Spleen (tissue), 11 donors: Measurements from ENCODE around the gene LRFN5. TPM values are rescaled to one million over a fixed set of nuclear protein-coding genes. Genes with fewer than 3 reads are reported as not detected.

Experiments used
- DNase-seq: peaks from one replicate; pipeline ENCODE4 v3.0.0-alpha.2; 2020
- H3K27ac ChIP-seq, 8 donors: fragments of 200-600 bp; sonication (generic) in 7 of 8; 1 replicate in 4 of 8; 2 replicates in 4 of 8; pipeline versions ENCODE4 v1.5.0 to v1.8.0; 2016 to 2021; ENCODE audit warnings: inconsistent platforms in 4 of 8, mild to moderate bottlenecking in 4 of 8, moderate library complexity in 1 of 8
- H3K27me3 ChIP-seq, 7 donors: fragments of 200-600 bp; sonication (generic) in 6 of 7; replicated peaks in 1 of 7; 1 replicate in 4 of 7; 2 replicates in 3 of 7; pipeline versions ENCODE4 v1.5.0 to v1.8.0; 2016 to 2021; ENCODE audit warnings: inconsistent platforms in 3 of 7, mild to moderate bottlenecking in 1 of 7
- H3K36me3 ChIP-seq, 6 donors: fragments of 200-600 bp; sonication (generic) in 5 of 6; 1 replicate in 4 of 6; 2 replicates in 2 of 6; pipeline versions ENCODE4 v1.5.0 to v1.8.0; 2016 to 2021; ENCODE audit warnings: inconsistent platforms in 2 of 6
- H3K4me1 ChIP-seq, 6 donors: fragments of 200-600 bp; sonication (generic) in 5 of 6; 1 replicate in 3 of 6; 2 replicates in 3 of 6; pipeline versions ENCODE4 v1.5.0 to v1.8.0; 2016 to 2021; ENCODE audit warnings: inconsistent platforms in 3 of 6
- H3K4me3 ChIP-seq, 8 donors: fragments of 200-600 bp; sonication (generic) in 7 of 8; 1 replicate in 4 of 8; 2 replicates in 4 of 8; pipeline versions ENCODE4 v1.5.0 to v1.8.0; 2016 to 2021; ENCODE audit warnings: inconsistent platforms in 4 of 8, mild to moderate bottlenecking in 4 of 8, moderate library complexity in 2 of 8
- H3K9me3 ChIP-seq, 8 donors: fragments of 200-600 bp; sonication (generic) in 7 of 8; 1 replicate in 4 of 8; 2 replicates in 4 of 8; pipeline versions ENCODE4 v1.5.0 to v1.8.0; 2016 to 2021; ENCODE audit warnings: inconsistent platforms in 4 of 8
- CTCF ChIP-seq, 11 experiments: fragments of 200-600 bp in 7 of 11; fragments of 450-650 bp in 4 of 11; sonication (generic) in 4 of 11; IDR thresholded peaks in 8 of 11; conservative IDR thresholded peaks in 3 of 11; 1 replicate in 7 of 11; 2 replicates in 4 of 11; pipeline versions ENCODE4 v1.4.0 to v1.8.0; 2016 to 2021; ENCODE audit warnings: antibody characterized with exemption in 11 of 11, inconsistent platforms in 4 of 11, mild to moderate bottlenecking in 1 of 11
- POLR2A ChIP-seq, 3 donors: fragments of 450-650 bp; IDR thresholded peaks; one replicate each; pipeline ENCODE4 v1.5.1; 2017; ENCODE audit warnings: antibody characterized with exemption in 3 of 3, mild to moderate bottlenecking in 1 of 3
- POLR2AphosphoS5 ChIP-seq, 3 donors: sonication (generic); formaldehyde crosslinking; IDR thresholded peaks; one replicate each; pipeline ENCODE4 v1.5.1; 2017; ENCODE audit warnings: antibody characterized with exemption in 3 of 3
- WGBS, 5 donors: extraction: QIAGEN DNeasy Blood & Tissue Kit in 3 of 5; methylation state at CpG; one replicate each; pipeline versions ENCODE4 v1.1.5 to v1.1.7; 2013 to 2018; 5-methylcytosine and 5-hydroxymethylcytosine counted together
- intact Hi-C: fragments of 100-400 bp; cut with DNase I; formaldehyde crosslinking; loops from one replicate; pipeline ENCODE4 v1.15.0; 2023; ENCODE audit warnings: low total_unique reads
- polyA plus RNA-seq, 3 donors: library from polyadenylated mRNA; stranded (reverse); fragments of 200-250 nt; gene quantifications; one replicate each; pipeline ENCODE4 v1.2.1, GENCODE V29; 2013
- total RNA-seq, 7 donors: library from RNA; depleted of rRNA in 3 of 7; stranded (reverse); fragments of >200 nt in 3 of 7; fragmentation: NEBNext Ultra II Directional in 4 of 7; extraction: Animal tissue kit (Norgen Biotek cat#: 25700) in 4 of 7; gene quantifications; one replicate each; pipeline versions ENCODE4 v1.1.0 to v1.2.1, GENCODE V29; 2016 to 2021
- donor health status: healthy with polysubstance abuse.
- donor health status: DM: no; HTN: no; CAD: no; lungs with moderate emphysema.
- donor health status: DM: no; HTN: no; CAD: no.
- donor health status: Bipolar disorder and iron deficiency.
- donor health status: healthy.
- donor health status: DM: no; HTN: no; CAD: no.
- donor health status: DM: yes; HTN: yes; CAD: no.

The LRFN5 gene
- total and polyA plus RNA-seq, 10 donors: 0.08 to 3.0 (median 1.4) TPM

DNA sequence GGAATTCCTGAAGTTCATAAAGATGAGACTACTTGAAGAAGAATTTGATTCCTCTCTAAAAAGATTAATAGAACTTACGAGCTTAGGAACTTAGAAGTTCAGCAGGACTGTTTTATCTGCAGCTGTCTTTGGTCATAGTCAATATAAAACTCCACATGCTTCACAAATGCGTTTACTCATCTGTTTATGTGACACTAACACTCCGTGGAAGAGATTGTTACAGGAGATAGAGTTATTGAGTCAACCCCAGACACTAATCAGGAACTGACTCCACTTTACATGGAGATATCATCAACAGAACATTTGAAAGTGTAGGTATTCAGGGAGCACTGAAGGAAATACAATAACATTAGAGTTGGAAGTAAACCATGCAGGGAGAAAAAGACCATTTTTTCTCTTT is 92.8 kb downstream of the LRFN5 start:
- H3K4me1 ChIP-seq: no peaks in the 10 kb centered on the region
- no peak for DNase-seq
- no peaks in the 10 kb centered on the region for H3K27me3 ChIP-seq
- H3K9me3 ChIP-seq: no peaks in the 10 kb centered on the region
- no peak overlapping the region for H3K27ac ChIP-seq
- 44 to 69% (median 57%) methylated on average over 3 of the region's 3 CpGs for WGBS, 5 donors
- TF ChIP-seq POLR2AphosphoS5 (IDR thresholded peaks at IDR 0.05) (no peak), POLR2A (IDR thresholded peaks at IDR 0.05) (no peak), CTCF (IDR thresholded peaks at IDR 0.05 in 8 of 11, conservative IDR thresholded peaks at IDR 0.05 in 3 of 11) (no peak)
- H3K4me3 ChIP-seq: no peak overlapping the region
- H3K36me3 ChIP-seq: no peaks in the 10 kb centered on the region
- intact Hi-C loops: no loop called here

GRCh38 chr14:41718477-41719166 is 111.9 kb downstream of the LRFN5 start:
- WGBS, 5 donors: 5 to 15% (median 11%) methylated on average over 5 of the region's 5 CpGs
- TF ChIP-seq POLR2AphosphoS5 (IDR thresholded peaks at IDR 0.05): no peak
- no peak for TF ChIP-seq POLR2A (IDR thresholded peaks at IDR 0.05)
- TF ChIP-seq CTCF (IDR thresholded peaks at IDR 0.05 in 8 of 11, conservative IDR thresholded peaks at IDR 0.05 in 3 of 11): no peak
- intact Hi-C loops: no loop called here
- H3K9me3 ChIP-seq: no peaks in the 10 kb centered on the region
- no peaks in the 10 kb centered on the region for H3K36me3 ChIP-seq
- no peak overlapping the region for H3K27ac ChIP-seq
- DNase-seq: no peak
- no peak overlapping the region for H3K4me3 ChIP-seq
- peaks cover 4 to 11% (median 9%) of the 10 kb centered on the region in 6 donors for H3K4me1 ChIP-seq
- H3K27me3 ChIP-seq: no peaks in the 10 kb centered on the region

- Histone ChIP-seq H3K36me3 (no peaks in the 10 kb centered on the region), H3K9me3 (peaks cover 0 to 29% (median 4%) of the 10 kb centered on the region in 8 donors), H3K4me1 (no peaks in the 10 kb centered on the region), H3K27ac (no peak overlapping the region), H3K4me3 (no peak overlapping the region), H3K27me3 (no peaks in the 10 kb centered on the region)
- no peak for TF ChIP-seq POLR2AphosphoS5 (IDR thresholded peaks at IDR 0.05)
- no peak for TF ChIP-seq POLR2A (IDR thresholded peaks at IDR 0.05)
- no peak for TF ChIP-seq CTCF (IDR thresholded peaks at IDR 0.05 in 8 of 11, conservative IDR thresholded peaks at IDR 0.05 in 3 of 11)
- no peak for DNase-seq
- 74 to 100% (median 88%) methylated on average over 1 of the region's 1 CpG for WGBS, 5 donors
- intact Hi-C loops: no loop called here
These were observed 132.5 kb downstream of the LRFN5 start for GRCh38 chr14:41739203-41739602.

DNA sequence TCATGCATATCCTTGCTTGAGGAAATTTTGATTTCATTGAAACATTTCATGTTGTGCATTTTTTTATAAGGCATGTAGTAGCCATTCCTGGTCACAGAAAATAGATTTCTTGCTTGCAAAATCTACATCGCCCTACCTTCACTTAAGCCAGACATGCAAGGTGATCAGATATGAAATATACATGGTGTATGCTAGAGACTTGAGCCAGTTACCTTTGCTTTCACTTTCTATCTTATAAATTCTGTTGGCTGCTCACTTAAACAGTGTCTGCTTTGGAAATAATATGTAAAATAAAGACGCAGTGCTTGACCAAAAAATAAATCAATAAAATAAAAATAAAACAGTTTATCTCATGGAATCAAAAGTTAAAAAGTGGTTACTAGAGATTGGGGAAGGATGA is 136.5 kb downstream of the LRFN5 start:
- 84 to 95% (median 88%) methylated on average over 2 of the region's 2 CpGs for WGBS, 5 donors
- intact Hi-C loops: no loop called here
- no peak for DNase-seq
- no peak for TF ChIP-seq CTCF (IDR thresholded peaks at IDR 0.05 in 8 of 11, conservative IDR thresholded peaks at IDR 0.05 in 3 of 11)
- no peak for TF ChIP-seq POLR2AphosphoS5 (IDR thresholded peaks at IDR 0.05)
- no peak for TF ChIP-seq POLR2A (IDR thresholded peaks at IDR 0.05)
- Histone ChIP-seq H3K4me1 (no peaks in the 10 kb centered on the region), H3K27ac (no peak overlapping the region), H3K36me3 (no peaks in the 10 kb centered on the region), H3K4me3 (no peak overlapping the region), H3K27me3 (no peaks in the 10 kb centered on the region), H3K9me3 (peaks cover 0 to 5% (median 1%) of the 10 kb centered on the region in 8 donors)
